OCI-LY7 (cell line): Measurements from ENCODE around the gene RTCB. TPM values are rescaled to one million over a fixed set of nuclear protein-coding genes. Genes with fewer than 3 reads are reported as not detected.

Experiments used
- BruUV-seq: library from RNA; stranded (reverse); fragments of 400-500 nt; replicated peaks from 2 replicates; lab custom pipeline; 2021; lab: Mats Ljungman, UMichigan
- CTCF ChIA-PET: fragments of 300-600 bp; sonication (Branson Sonifier 250); formaldehyde crosslinking; loops from one replicate; lab custom pipeline; 2022; ENCODE audit warnings: antibody characterized with exemption; ENCODE audit not compliant: unreplicated experiment; lab: Charles Lee
- POLR2A ChIA-PET: fragments of 300-600 bp; sonication (Branson Sonifier 250); formaldehyde crosslinking; loops from one replicate; lab custom pipeline; 2022; ENCODE audit warnings: antibody characterized with exemption; lab: Charles Lee
- DNase-seq: peaks from one replicate; pipeline ENCODE4 v3.0.0-alpha.2; 2015; ENCODE audit warnings: low spot score
- H2AFZ ChIP-seq: fragments of 200-600 bp; sonication (generic), shearing (Covaris generic); 2 replicates; pipeline ENCODE4 v1.6.1; 2014; ENCODE audit warnings: mild to moderate bottlenecking, antibody characterized with exemption, low read length, moderate library complexity
- H3K27ac ChIP-seq: fragments of 200-600 bp; sonication (generic); 2 replicates; pipeline ENCODE4 v1.5.1; 2014; ENCODE audit warnings: mixed run types, low read depth, mild to moderate bottlenecking, moderate library complexity, low read length, inconsistent platforms; ENCODE audit not compliant: poor library complexity, severe bottlenecking
- H3K36me3 ChIP-seq: fragments of 200-600 bp; sonication (generic); 2 replicates; pipeline ENCODE4 v1.6.1; 2014; ENCODE audit warnings: mild to moderate bottlenecking, antibody characterized with exemption, low read length, moderate library complexity, mixed read lengths; ENCODE audit not compliant: insufficient read depth
- H3K4me1 ChIP-seq: fragments of 200-600 bp; sonication (generic); 2 replicates; pipeline ENCODE4 v1.5.1; 2014; ENCODE audit warnings: mild to moderate bottlenecking, low read length; ENCODE audit not compliant: insufficient read depth, poor library complexity, severe bottlenecking
- H3K4me2 ChIP-seq: fragments of 200-600 bp; sonication (generic); 2 replicates; pipeline ENCODE4 v1.6.1; 2014; ENCODE audit warnings: mild to moderate bottlenecking, low read length
- H3K4me3 ChIP-seq: fragments of 200-600 bp; sonication (generic); 2 replicates; pipeline ENCODE4 v1.5.1; 2014; ENCODE audit warnings: mild to moderate bottlenecking, low read depth, low read length; ENCODE audit not compliant: poor library complexity, severe bottlenecking
- H3K79me2 ChIP-seq: fragments of 200-600 bp; sonication (generic); 2 replicates; pipeline ENCODE4 v1.6.1; 2016; ENCODE audit warnings: low read depth, mild to moderate bottlenecking, low read length, moderate library complexity, mixed read lengths; ENCODE audit not compliant: insufficient read depth
- H3K9me2 ChIP-seq: fragments of 200-600 bp; sonication (generic); 2 replicates; pipeline ENCODE4 v1.6.1; 2016; ENCODE audit warnings: mild to moderate bottlenecking, low read length, mixed read lengths; ENCODE audit not compliant: insufficient read depth
- H3K9me3 ChIP-seq: fragments of 200-600 bp; sonication (generic); 2 replicates; pipeline ENCODE4 v1.6.1; 2014; ENCODE audit warnings: mild to moderate bottlenecking, mixed run types, low read length, mixed read lengths
- H4K20me1 ChIP-seq: fragments of 200-600 bp; sonication (generic); 2 replicates; pipeline ENCODE4 v1.6.1; 2014; ENCODE audit warnings: mild to moderate bottlenecking, antibody characterized with exemption, low read length, moderate library complexity, mixed read lengths; ENCODE audit not compliant: insufficient read depth
- EZH2phosphoT487 ChIP-seq: fragments of 200-600 bp; sonication (generic); IDR thresholded peaks from 2 replicates; pipeline ENCODE4 v1.6.1; 2018; ENCODE audit warnings: low read depth, borderline replicate concordance, mild to moderate bottlenecking, mixed run types, antibody characterized with exemption, low read length, moderate library complexity, mixed read lengths
- intact Hi-C: fragments of 100-400 bp; cut with micrococcal nuclease; formaldehyde crosslinking; loops from one replicate; pipeline ENCODE4 v1.10.0; 2022; ENCODE audit not compliant: unreplicated experiment
- total RNA-seq, 2 experiments: library from RNA; depleted of rRNA in 1 of 2; stranded (reverse); fragments of >200 nt in 1 of 2; shearing (Covaris generic) in 1 of 2; gene quantifications; 2 replicates each; pipeline ENCODE4 v1.2.3, GENCODE V29; 2014 to 2022
- TF ChIP-seq, protein P1 (sequence below): fragments of 200-600 bp; sonication (generic); conservative IDR thresholded peaks from 2 replicates; pipeline ENCODE4 v1.5.1; 2014; ENCODE audit warnings: mild to moderate bottlenecking, antibody characterized with exemption, low read length, moderate library complexity, mixed read lengths

The RTCB gene
- total RNA-seq, 2 experiments from 2014 or later, result 29.9 to 37.2 TPM

DNA sequence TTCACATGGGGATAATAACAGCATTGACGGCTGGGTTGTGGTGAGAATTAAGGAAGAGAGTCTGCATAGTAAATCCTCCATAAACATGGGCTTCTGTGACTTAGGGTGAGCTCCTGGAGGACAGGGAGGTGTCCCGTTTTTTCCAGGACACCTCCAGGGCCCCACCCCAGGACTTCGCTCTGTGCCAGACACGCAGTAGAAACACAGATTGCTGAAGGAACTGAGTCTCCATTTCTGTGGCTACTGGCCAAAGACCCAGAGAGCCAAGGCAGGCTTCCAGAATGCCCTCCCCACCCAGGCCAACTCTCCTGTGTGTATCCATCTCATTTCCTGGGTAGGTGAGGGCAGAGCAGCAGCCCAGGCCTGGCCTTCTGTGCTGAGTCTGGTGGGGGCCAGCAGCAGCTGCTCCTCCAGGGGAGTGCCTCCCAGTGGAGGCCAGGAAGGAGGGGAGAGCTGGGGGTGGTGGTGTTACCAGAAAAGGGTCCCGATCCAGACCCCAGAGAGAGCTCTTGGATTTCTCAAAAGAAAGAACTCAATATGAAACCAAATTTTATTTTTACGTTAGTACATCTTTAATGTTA lies 63.9 kb downstream of the RTCB start:
- Histone ChIP-seq H4K20me1 (no peaks in the 10 kb centered on the region), H3K4me2 (no peak overlapping the region), H2AFZ (no peak overlapping the region), H3K4me1 (no peaks in the 10 kb centered on the region), H3K4me3 (no peak overlapping the region), H3K27ac (no peak overlapping the region), H3K9me3 (no peaks in the 10 kb centered on the region), H3K79me2 (no peaks in the 10 kb centered on the region), H3K9me2 (no peaks in the 10 kb centered on the region), H3K36me3 (no peaks in the 10 kb centered on the region)
- intact Hi-C loops, result no loop called here
- no peak for DNase-seq
- no peak for TF ChIP-seq EZH2phosphoT487
- TF ChIP-seq, protein P1, sequence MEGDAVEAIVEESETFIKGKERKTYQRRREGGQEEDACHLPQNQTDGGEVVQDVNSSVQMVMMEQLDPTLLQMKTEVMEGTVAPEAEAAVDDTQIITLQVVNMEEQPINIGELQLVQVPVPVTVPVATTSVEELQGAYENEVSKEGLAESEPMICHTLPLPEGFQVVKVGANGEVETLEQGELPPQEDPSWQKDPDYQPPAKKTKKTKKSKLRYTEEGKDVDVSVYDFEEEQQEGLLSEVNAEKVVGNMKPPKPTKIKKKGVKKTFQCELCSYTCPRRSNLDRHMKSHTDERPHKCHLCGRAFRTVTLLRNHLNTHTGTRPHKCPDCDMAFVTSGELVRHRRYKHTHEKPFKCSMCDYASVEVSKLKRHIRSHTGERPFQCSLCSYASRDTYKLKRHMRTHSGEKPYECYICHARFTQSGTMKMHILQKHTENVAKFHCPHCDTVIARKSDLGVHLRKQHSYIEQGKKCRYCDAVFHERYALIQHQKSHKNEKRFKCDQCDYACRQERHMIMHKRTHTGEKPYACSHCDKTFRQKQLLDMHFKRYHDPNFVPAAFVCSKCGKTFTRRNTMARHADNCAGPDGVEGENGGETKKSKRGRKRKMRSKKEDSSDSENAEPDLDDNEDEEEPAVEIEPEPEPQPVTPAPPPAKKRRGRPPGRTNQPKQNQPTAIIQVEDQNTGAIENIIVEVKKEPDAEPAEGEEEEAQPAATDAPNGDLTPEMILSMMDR, result no peak
- BruUV-seq, result no TSS peak
- ChIA-PET POLR2A (interaction anchor here (0.8 kb wide), 1 partner anchor 1667 kb away, joined by 3 read pairs; no protein-coding TSS in a partner anchor), CTCF (no interaction called here)

DNA sequence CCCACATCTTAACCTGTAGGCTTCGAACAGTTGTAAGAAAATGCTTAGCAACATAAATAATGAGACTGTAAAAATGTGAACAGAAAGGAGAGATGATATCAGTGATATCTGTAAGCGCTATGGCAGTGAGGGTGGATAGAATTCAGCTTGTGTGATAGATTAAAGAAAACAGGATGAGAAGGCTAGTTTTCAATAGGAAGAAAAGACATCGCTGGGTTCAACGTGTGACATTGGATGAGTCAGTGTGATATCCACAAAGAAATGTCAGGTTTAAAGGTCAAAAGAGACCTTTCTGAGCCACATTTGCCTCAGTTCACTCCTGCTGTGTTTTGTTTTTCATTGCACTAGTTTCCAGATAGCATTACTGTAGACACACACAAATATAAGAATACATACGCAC lies 68.1 kb downstream of the RTCB start:
- no peaks in the 10 kb centered on the region for H3K9me3 ChIP-seq
- no TSS peak for BruUV-seq
- TF ChIP-seq EZH2phosphoT487, result no peak
- TF ChIP-seq, protein P1, result no peak
- no peaks in the 10 kb centered on the region for H4K20me1 ChIP-seq
- intact Hi-C loops, result no loop called here
- H3K9me2 ChIP-seq, result no peaks in the 10 kb centered on the region
- no peak for DNase-seq
- no peak overlapping the region for H2AFZ ChIP-seq
- no peaks in the 10 kb centered on the region for H3K4me1 ChIP-seq
- CTCF ChIA-PET, result no interaction called here
- H3K4me2 ChIP-seq, result no peak overlapping the region
- no peak overlapping the region for H3K27ac ChIP-seq
- H3K4me3 ChIP-seq, result no peak overlapping the region
- no peaks in the 10 kb centered on the region for H3K36me3 ChIP-seq
- POLR2A ChIA-PET, result no interaction called here
- H3K79me2 ChIP-seq, result no peaks in the 10 kb centered on the region

DNA sequence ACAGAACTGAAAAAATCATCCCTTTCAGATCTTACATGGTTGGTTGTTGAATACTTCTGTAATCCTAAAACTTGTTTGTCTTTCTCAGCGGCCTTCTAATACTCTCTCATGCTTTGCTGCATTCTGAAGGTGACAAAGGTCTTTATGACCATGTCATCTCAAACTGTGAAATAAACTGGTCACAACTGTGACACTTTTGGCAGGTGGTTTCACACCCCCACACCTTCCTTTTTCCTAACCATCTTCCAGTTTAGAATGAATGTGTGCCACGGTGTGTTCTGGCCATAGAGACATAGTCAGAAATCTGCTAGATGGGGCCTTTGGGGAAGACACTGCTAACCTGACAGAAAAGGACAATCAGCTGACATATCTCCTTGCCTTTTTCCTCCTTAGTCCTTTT lies 69.1 kb downstream of the RTCB start:
- intact Hi-C loops, result no loop called here
- Histone ChIP-seq H3K79me2 (no peaks in the 10 kb centered on the region), H2AFZ (no peak overlapping the region), H3K4me1 (no peaks in the 10 kb centered on the region), H3K9me2 (no peaks in the 10 kb centered on the region), H3K9me3 (no peaks in the 10 kb centered on the region), H3K27ac (no peak overlapping the region), H4K20me1 (no peaks in the 10 kb centered on the region), H3K4me3 (no peak overlapping the region), H3K36me3 (no peaks in the 10 kb centered on the region), H3K4me2 (no peak overlapping the region)
- DNase-seq, result no peak
- TF ChIP-seq, protein P1, result no peak
- no peak for TF ChIP-seq EZH2phosphoT487
- ChIA-PET POLR2A (interaction anchor here (0.6 kb wide), 1 partner anchor 922 kb away, joined by 4 read pairs; no protein-coding TSS in a partner anchor), CTCF (no interaction called here)
- no TSS peak for BruUV-seq
